GM19395 (cell line): Measurements from ENCODE around the gene VASH1.

Source experiments
- ATAC-seq: cut with Tn5 transposase; IDR thresholded peaks from one replicate; pipeline ENCODE4 v1.9.1; 2021; ENCODE audit warnings: mild to moderate bottlenecking, moderate library complexity; ENCODE audit not compliant: unreplicated experiment

VASH1 gene

GRCh38 chr14:76827696-76828296, 66.5 kb downstream of the VASH1 start:
- no peak for ATAC-seq

GRCh38 chr14:76828339-76829012, 67.2 kb downstream of the VASH1 start:
- no peak for ATAC-seq

DNA sequence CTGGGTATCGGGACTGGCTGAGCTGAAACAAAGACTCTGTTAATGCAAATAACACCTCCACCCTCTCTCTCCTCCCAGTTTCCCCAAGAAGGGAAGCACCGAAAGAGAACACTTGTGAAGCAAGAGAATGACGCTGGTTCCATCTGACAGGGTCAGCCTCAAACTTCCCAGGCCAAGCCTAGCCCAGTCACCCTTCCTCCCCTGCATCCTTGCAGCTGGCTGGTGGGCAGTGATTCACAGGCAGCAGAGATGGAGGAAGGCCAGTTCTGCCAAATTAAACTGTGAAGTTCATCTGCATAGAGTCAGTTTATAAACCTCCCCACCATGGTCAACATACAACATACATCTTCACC, 67.7 kb downstream of the VASH1 start:
- no peak for ATAC-seq

- ATAC-seq = no peak
Observed at GRCh38 chr14:76829650-76830421, 68.6 kb downstream of the VASH1 start.

DNA sequence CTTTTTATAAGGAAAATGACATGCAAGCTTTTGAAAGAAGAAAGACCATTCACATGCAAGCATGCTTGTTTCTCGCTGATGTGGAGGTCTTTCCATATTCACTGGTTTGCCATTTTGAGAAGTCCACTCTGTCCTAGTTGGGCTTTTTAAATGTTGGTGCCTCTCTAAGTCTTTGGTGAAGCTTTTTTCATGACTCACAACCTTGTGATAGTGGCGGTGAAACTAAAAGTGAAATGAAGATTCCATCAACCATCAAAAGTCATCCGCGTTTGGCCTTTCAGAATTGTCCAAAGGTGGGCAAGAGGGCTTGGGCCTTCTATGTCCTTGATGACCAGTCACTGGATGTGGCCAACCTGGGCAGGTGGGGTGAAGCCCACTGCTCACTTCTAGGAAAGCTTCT, 69.3 kb downstream of the VASH1 start:
- no peak for ATAC-seq

GRCh38 chr14:76832503-76832988, 71.3 kb downstream of the VASH1 start:
- no peak for ATAC-seq
